Ureter (tissue), 1 donor: ENCODE data around the gene NUPR2. TPM values are rescaled to one million over a fixed set of nuclear protein-coding genes. Genes with fewer than 3 reads are reported as not detected.
"Not testable (repeated sequence)": the region's sequence is repeated elsewhere in the genome, so short reads cannot be mapped to it uniquely, and the experiment has no call there.

Experiments used
- DNase-seq: peaks from one replicate; pipeline ENCODE4 v3.0.0-alpha.2; 2020; ENCODE audit warnings: low spot score
- total RNA-seq: library from RNA; stranded (reverse); gene quantifications from one replicate; pipeline ENCODE4 v1.2.4, GENCODE V29; 2023
- donor health status: DM: yes; HTN: yes; CAD: no.

Gene NUPR2
- 2.8 TPM for total RNA-seq

- no peak for DNase-seq
Observed at GRCh38 chr7:56115852-56116538, at the start of gene NUPR2. TSS of gene NUPR2 (minus strand) at chr7:56116417. CDS start at chr7:56116314, 103 bp downstream.

- no peak for DNase-seq
Observed at GRCh38 chr7:56157238-56157790, 41.1 kb upstream of the NUPR2 start.

GRCh38 chr7:56131062-56131461, 14.8 kb upstream of the NUPR2 start:
- not testable (repeated sequence) for DNase-seq

GRCh38 chr7:56127241-56127975, 11.2 kb upstream of the NUPR2 start:
- DNase-seq = no peak

- DNase-seq = no peak
Observed at GRCh38 chr7:56125831-56126230, 9.6 kb upstream of the NUPR2 start.

GRCh38 chr7:56124981-56125380, 8.8 kb upstream of the NUPR2 start:
- no peak for DNase-seq

GRCh38 chr7:56121440-56121839, 5.2 kb upstream of the NUPR2 start:
- DNase-seq = no peak

GRCh38 chr7:56112244-56112643, 4.0 kb downstream of the NUPR2 start:
- not testable (repeated sequence) for DNase-seq

GRCh38 chr7:56110611-56111010, 5.6 kb downstream of the NUPR2 start:
- DNase-seq = no peak

- no peak for DNase-seq
Observed at GRCh38 chr7:56107954-56108258, 8.3 kb downstream of the NUPR2 start.

GRCh38 chr7:56106108-56107073, 9.8 kb downstream of the NUPR2 start, which contains the start of gene CHCHD2:
TSS of gene CHCHD2 (minus strand) at chr7:56106476. CDS start at chr7:56106413, 63 bp downstream.
- DNase-seq = peak; percentile 98

- no peak for DNase-seq
Observed at GRCh38 chr7:56105508-56105907, 10.7 kb downstream of the NUPR2 start.

GRCh38 chr7:56104138-56104537, 12.1 kb downstream of the NUPR2 start:
- DNase-seq = not testable (repeated sequence)

- no peak for DNase-seq
Observed at GRCh38 chr7:56099653-56100052, 16.6 kb downstream of the NUPR2 start.

GRCh38 chr7:56098187-56099008, 17.8 kb downstream of the NUPR2 start:
- not testable (repeated sequence) for DNase-seq

- DNase-seq = no peak
Observed at GRCh38 chr7:56097700-56098099, 18.5 kb downstream of the NUPR2 start.

GRCh38 chr7:56092789-56093531, 23.3 kb downstream of the NUPR2 start, which contains the start of gene PHKG1:
TSS of gene PHKG1 (minus strand) at chr7:56092952. CDS start at chr7:56088941, 4,011 bp downstream.
- peak; percentile 89 for DNase-seq

GRCh38 chr7:56092388-56092787, 23.8 kb downstream of the NUPR2 start:
- not testable (repeated sequence) for DNase-seq

- no peak for DNase-seq
Observed at GRCh38 chr7:56091591-56091990, 24.6 kb downstream of the NUPR2 start.

- DNase-seq = no peak
Observed at GRCh38 chr7:56087445-56087844, 28.8 kb downstream of the NUPR2 start.
